H9 (cell line): ENCODE data around the gene COL27A1. TPM values are rescaled to one million over a fixed set of nuclear protein-coding genes. Genes with fewer than 3 reads are reported as not detected.

Source experiments
- DNase-seq: peaks from one replicate; pipeline ENCODE4 v3.0.0-alpha.2; 2017
- H2AFZ ChIP-seq: one replicate; pipeline ENCODE4 v1.6.1; 2013; ENCODE audit warnings: mild to moderate bottlenecking, low read length, control low read depth, moderate library complexity
- H2AK5ac ChIP-seq: 2 replicates; pipeline ENCODE4 v1.6.1; 2013; ENCODE audit warnings: low read length, control low read depth, mixed read lengths; ENCODE audit not compliant: insufficient read length
- H2BK120ac ChIP-seq: one replicate; pipeline ENCODE4 v1.6.1; 2013; ENCODE audit warnings: low read depth, mild to moderate bottlenecking, low read length, control low read depth, inconsistent platforms; ENCODE audit not compliant: poor library complexity, severe bottlenecking
- H2BK12ac ChIP-seq: 2 replicates; pipeline ENCODE4 v1.6.1; 2013; ENCODE audit warnings: low read length, control low read depth, mixed read lengths, low read depth; ENCODE audit not compliant: insufficient read length
- H2BK15ac ChIP-seq: 2 replicates; pipeline ENCODE4 v1.6.1; 2013; ENCODE audit warnings: low read depth, low read length, control low read depth
- H2BK20ac ChIP-seq: one replicate; pipeline ENCODE4 v1.6.1; 2013; ENCODE audit warnings: low read depth, mild to moderate bottlenecking, low read length, control low read depth, inconsistent platforms; ENCODE audit not compliant: poor library complexity, severe bottlenecking
- H2BK5ac ChIP-seq: 2 replicates; pipeline ENCODE4 v1.6.1; 2013; ENCODE audit warnings: low read length, control low read depth, mixed read lengths; ENCODE audit not compliant: insufficient read length
- H3K14ac ChIP-seq: 2 replicates; pipeline ENCODE4 v1.6.1; 2013; ENCODE audit warnings: low read length, control low read depth; ENCODE audit not compliant: insufficient read depth
- H3K18ac ChIP-seq: 2 replicates; pipeline ENCODE4 v1.6.1; 2013; ENCODE audit warnings: low read depth, mild to moderate bottlenecking, mixed read lengths, low read length, control low read depth; ENCODE audit not compliant: insufficient read length
- H3K23ac ChIP-seq: 2 replicates; pipeline ENCODE4 v1.6.1; 2013; ENCODE audit warnings: low read length, control low read depth, mixed read lengths, low read depth; ENCODE audit not compliant: insufficient read length
- H3K23me2 ChIP-seq: 2 replicates; pipeline ENCODE4 v1.6.1; 2013; ENCODE audit warnings: low read depth, mild to moderate bottlenecking, mixed read lengths, low read length, control low read depth; ENCODE audit not compliant: insufficient read length, poor library complexity, severe bottlenecking
- H3K27ac ChIP-seq: 2 replicates; pipeline ENCODE4 v1.5.1; 2013; ENCODE audit warnings: low read length, control low read depth, mixed read lengths, low read depth; ENCODE audit not compliant: insufficient read length
- H3K27me3 ChIP-seq: 2 replicates; pipeline ENCODE4 v1.6.1; 2013; ENCODE audit warnings: low read length, control low read depth, inconsistent platforms; ENCODE audit not compliant: insufficient read depth
- H3K4ac ChIP-seq: 2 replicates; pipeline ENCODE4 v1.6.1; 2013; ENCODE audit warnings: low read depth, mild to moderate bottlenecking, control low read depth, inconsistent platforms, low read length, moderate library complexity
- H3K4me1 ChIP-seq: 2 replicates; pipeline ENCODE4 v1.6.1; 2013; ENCODE audit warnings: low read length, control low read depth, inconsistent platforms; ENCODE audit not compliant: insufficient read depth
- H3K4me2 ChIP-seq: 2 replicates; pipeline ENCODE4 v1.6.1; 2013; ENCODE audit warnings: low read length, control low read depth, mixed read lengths; ENCODE audit not compliant: insufficient read length, insufficient read depth
- H3K56ac ChIP-seq: 2 replicates; pipeline ENCODE4 v1.6.1; 2013; ENCODE audit warnings: low read depth, mild to moderate bottlenecking, mixed read lengths, low read length, control low read depth; ENCODE audit not compliant: insufficient read length
- H3K79me1 ChIP-seq: 2 replicates; pipeline ENCODE4 v1.6.1; 2013; ENCODE audit warnings: low read depth, mild to moderate bottlenecking, moderate library complexity, low read length, control low read depth, inconsistent platforms; ENCODE audit not compliant: insufficient read depth, poor library complexity, severe bottlenecking
- H3K79me2 ChIP-seq: 2 replicates; pipeline ENCODE4 v1.6.1; 2013; ENCODE audit warnings: low read length, control low read depth, inconsistent platforms; ENCODE audit not compliant: insufficient read depth
- H3K9ac ChIP-seq: 2 replicates; pipeline ENCODE4 v1.6.1; 2013; ENCODE audit warnings: low read length, control low read depth, mixed read lengths; ENCODE audit not compliant: insufficient read length; ENCODE audit errors: extremely low read depth
- H3K9me3 ChIP-seq: one replicate; pipeline ENCODE4 v1.6.1; 2013; ENCODE audit warnings: low read depth, low read length, inconsistent platforms; ENCODE audit not compliant: control insufficient read depth
- H3T11ph ChIP-seq: one replicate; pipeline ENCODE4 v1.6.1; 2013; ENCODE audit warnings: mild to moderate bottlenecking, low read length, control low read depth, inconsistent platforms
- H4K20me1 ChIP-seq: one replicate; pipeline ENCODE4 v1.6.1; 2013; ENCODE audit not compliant: control insufficient read depth, insufficient read length, insufficient read depth
- H4K5ac ChIP-seq: 2 replicates; pipeline ENCODE4 v1.6.1; 2013; ENCODE audit warnings: low read depth, mild to moderate bottlenecking, mixed read lengths, low read length, control low read depth; ENCODE audit not compliant: insufficient read length
- H4K8ac ChIP-seq: replicated peaks from 2 replicates; pipeline ENCODE4 v1.6.1; 2013; ENCODE audit warnings: low read length, control low read depth, mixed read lengths, low read depth; ENCODE audit not compliant: insufficient read length
- H4K91ac ChIP-seq: 2 replicates; pipeline ENCODE4 v1.6.1; 2013; ENCODE audit warnings: low read depth, mild to moderate bottlenecking, moderate library complexity, mixed read lengths, low read length, control low read depth; ENCODE audit not compliant: insufficient read length
- H3K27ac Mint-ChIP-seq, 3 experiments: 2 replicates in 2 of 3; 3 replicates in 1 of 3; pipeline ENCODE4 v1.8.0; 2020 to 2021; ENCODE audit warnings: mixed read lengths in 3 of 3, mild to moderate bottlenecking in 1 of 3, moderate library complexity in 1 of 3
- H3K27me3 Mint-ChIP-seq: 2 replicates; pipeline ENCODE4 v1.8.0; 2021; ENCODE audit warnings: low read depth, mild to moderate bottlenecking, moderate library complexity, mixed read lengths
- H3K36me3 Mint-ChIP-seq, 3 experiments: 2 replicates in 2 of 3; 3 replicates in 1 of 3; pipeline ENCODE4 v1.8.0; 2020 to 2021; ENCODE audit warnings: low read depth in 3 of 3, mixed read lengths in 3 of 3; ENCODE audit not compliant: insufficient read depth in 1 of 3
- H3K4me1 Mint-ChIP-seq, 2 experiments: 2 replicates each; pipeline ENCODE4 v1.8.0; 2020; ENCODE audit warnings: mixed read lengths in 2 of 2
- H3K4me3 Mint-ChIP-seq, 2 experiments: 2 replicates in 1 of 2; 3 replicates in 1 of 2; pipeline ENCODE4 v1.8.0; 2020 to 2021; ENCODE audit warnings: mild to moderate bottlenecking in 2 of 2, mixed read lengths in 2 of 2, moderate library complexity in 1 of 2
- H3K9me3 Mint-ChIP-seq, 2 experiments: 2 replicates in 1 of 2; 3 replicates in 1 of 2; pipeline ENCODE4 v1.8.0; 2020; ENCODE audit warnings: mild to moderate bottlenecking in 2 of 2, mixed read lengths in 2 of 2, moderate library complexity in 1 of 2
- WGBS: extraction: QIAGEN DNeasy Blood & Tissue Kit; methylation state at CpG from one replicate; pipeline ENCODE4 v1.1.7; 2013; ENCODE audit warnings: missing lambda C conversion rate, low lambda C conversion rate, mixed read lengths; ENCODE audit not compliant: insufficient read length; ENCODE audit errors: extremely low coverage; 5-methylcytosine and 5-hydroxymethylcytosine counted together
- total RNA-seq: library from RNA; stranded (reverse); gene quantifications from 2 replicates; pipeline ENCODE4 v1.2.1, GENCODE V29; 2021
- TF ChIP-seq, protein P1 (sequence below): fragments of 200-600 bp; sonication (generic); conservative IDR thresholded peaks from 3 replicates; pipeline ENCODE4 v1.8.0; 2021; ENCODE audit warnings: antibody characterized with exemption, mild to moderate bottlenecking

COL27A1 gene
- total RNA-seq, 1 experiment from 2014 or later, result 17.9 TPM

DNA sequence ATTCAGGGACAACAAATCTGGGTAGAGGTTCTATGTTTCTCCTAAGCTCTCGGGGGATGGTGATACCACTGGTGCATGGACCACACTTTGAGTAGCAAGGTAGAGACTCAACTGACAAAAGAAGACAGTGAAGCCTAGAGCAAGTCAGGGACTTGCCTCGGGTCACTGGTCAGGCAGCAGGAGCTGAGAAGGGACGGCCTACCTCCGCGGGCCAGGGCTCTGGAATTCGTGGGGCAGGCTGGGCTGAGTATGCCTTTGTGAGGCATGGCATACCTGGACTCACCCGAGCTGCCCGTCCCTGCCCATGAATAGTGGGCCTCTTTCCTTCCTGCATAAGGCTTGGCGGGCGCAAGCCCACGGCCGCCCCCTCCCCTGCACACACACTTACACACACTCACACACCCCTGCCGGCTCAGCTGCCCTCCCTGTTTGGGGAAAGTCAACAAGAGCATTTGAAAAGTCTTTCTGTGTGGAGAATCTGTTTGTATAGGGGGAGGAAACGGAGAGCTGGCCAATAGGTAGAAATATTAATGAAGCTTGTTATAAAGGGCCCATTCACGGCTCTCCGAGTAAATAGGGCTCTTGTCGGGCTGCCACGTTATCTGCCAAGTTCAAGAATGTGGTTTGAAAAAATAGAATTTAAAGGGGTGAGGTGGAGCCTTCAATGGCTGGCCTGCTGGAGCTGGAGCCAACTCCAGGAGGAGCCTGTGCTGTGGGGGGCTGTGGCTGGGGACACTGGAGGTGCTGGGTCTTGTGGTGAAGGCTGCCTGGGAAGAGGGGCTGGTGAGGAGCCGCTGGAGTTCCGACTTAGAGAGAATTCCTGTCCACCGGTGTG is 37.1 kb upstream of the COL27A1 start:
- no peak for DNase-seq
- no peaks in the 10 kb centered on the region for H4K20me1 ChIP-seq
- TF ChIP-seq, protein P1, sequence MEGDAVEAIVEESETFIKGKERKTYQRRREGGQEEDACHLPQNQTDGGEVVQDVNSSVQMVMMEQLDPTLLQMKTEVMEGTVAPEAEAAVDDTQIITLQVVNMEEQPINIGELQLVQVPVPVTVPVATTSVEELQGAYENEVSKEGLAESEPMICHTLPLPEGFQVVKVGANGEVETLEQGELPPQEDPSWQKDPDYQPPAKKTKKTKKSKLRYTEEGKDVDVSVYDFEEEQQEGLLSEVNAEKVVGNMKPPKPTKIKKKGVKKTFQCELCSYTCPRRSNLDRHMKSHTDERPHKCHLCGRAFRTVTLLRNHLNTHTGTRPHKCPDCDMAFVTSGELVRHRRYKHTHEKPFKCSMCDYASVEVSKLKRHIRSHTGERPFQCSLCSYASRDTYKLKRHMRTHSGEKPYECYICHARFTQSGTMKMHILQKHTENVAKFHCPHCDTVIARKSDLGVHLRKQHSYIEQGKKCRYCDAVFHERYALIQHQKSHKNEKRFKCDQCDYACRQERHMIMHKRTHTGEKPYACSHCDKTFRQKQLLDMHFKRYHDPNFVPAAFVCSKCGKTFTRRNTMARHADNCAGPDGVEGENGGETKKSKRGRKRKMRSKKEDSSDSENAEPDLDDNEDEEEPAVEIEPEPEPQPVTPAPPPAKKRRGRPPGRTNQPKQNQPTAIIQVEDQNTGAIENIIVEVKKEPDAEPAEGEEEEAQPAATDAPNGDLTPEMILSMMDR, result no peak

More for the DNA sequence above, 37.1 kb upstream of the COL27A1 start:
- no peak overlapping the region for H3T11ph ChIP-seq
- no peak overlapping the region; the same call in 1 of the 2 replicates for H3K14ac ChIP-seq
- H3K18ac ChIP-seq, result no peak overlapping the region
- no peak overlapping the region for H3K9ac ChIP-seq
- H3K23me2 ChIP-seq, result no peaks in the 10 kb centered on the region
- H2BK20ac ChIP-seq, result no peak overlapping the region
- no peaks in the 10 kb centered on the region for H3K9me3 ChIP-seq
- H3K27me3 Mint-ChIP-seq, result peaks cover 25% of the 10 kb centered on the region
- H3K4ac ChIP-seq, result no peak overlapping the region
- no peak overlapping the region for H3K23ac ChIP-seq
- no peaks in the 10 kb centered on the region for H3K79me2 ChIP-seq
- no peak overlapping the region for H2BK15ac ChIP-seq
- no peak overlapping the region for H2BK120ac ChIP-seq
- H4K5ac ChIP-seq, result no peak overlapping the region
- H3K4me2 ChIP-seq, result no peak overlapping the region
- H2BK5ac ChIP-seq, result no peak overlapping the region
- no peak overlapping the region for H3K27ac ChIP-seq
- H4K8ac ChIP-seq, result no peak overlapping the region
- H2AK5ac ChIP-seq, result no peak overlapping the region
- H3K56ac ChIP-seq, result no peak overlapping the region
- peaks cover 7 to 18% of the 10 kb centered on the region in 2 experiments for H3K4me1 Mint-ChIP-seq
- no peaks in the 10 kb centered on the region for H3K36me3 Mint-ChIP-seq
- no peak overlapping the region for H3K4me3 Mint-ChIP-seq
- no peak overlapping the region for H2BK12ac ChIP-seq
- WGBS, result no CpG with 5 or more reads among the region's 21 CpGs
- no peak overlapping the region for H2AFZ ChIP-seq
- H3K27me3 ChIP-seq, result no peaks in the 10 kb centered on the region
- H3K4me1 ChIP-seq, result no peaks in the 10 kb centered on the region
- H4K91ac ChIP-seq, result no peak overlapping the region
- H3K9me3 Mint-ChIP-seq, result no peaks in the 10 kb centered on the region
- peak overlapping the region in 1 of 3 experiments; percentile 2; a peak in 1 of 7 replicates for H3K27ac Mint-ChIP-seq
- H3K79me1 ChIP-seq, result no peaks in the 10 kb centered on the region
